PC-3 (cell line): ENCODE data around the gene COL1A2. TPM values are rescaled to one million over a fixed set of nuclear protein-coding genes. Genes with fewer than 3 reads are reported as not detected.
A peak's percentile ranks its signal among the peaks of the same experiment; 100 is the strongest.

Experiments
- ATAC-seq: fragments of 200-7000 bp; cut with Tn5 transposase; 2 replicates; pipeline ENCODE4 v1.9.1; 2020; ENCODE audit warnings: mild to moderate bottlenecking, moderate library complexity
- BruUV-seq: library from RNA; stranded (reverse); fragments of 400-500 nt; replicated peaks from 2 replicates; lab custom pipeline; 2021; lab: Mats Ljungman, UMichigan
- CTCF ChIA-PET: fragments of 300-600 bp; sonication (Branson Sonifier 250); formaldehyde crosslinking; loops from one replicate; lab custom pipeline; 2022; ENCODE audit warnings: antibody characterized with exemption; lab: Charles Lee
- POLR2A ChIA-PET: fragments of 300-600 bp; sonication (Branson Sonifier 250); formaldehyde crosslinking; loops from one replicate; lab custom pipeline; 2022; ENCODE audit warnings: antibody characterized with exemption; ENCODE audit not compliant: unreplicated experiment; lab: Charles Lee
- DNase-seq: peaks from one replicate; pipeline ENCODE4 v3.0.0-alpha.2; 2015
- H2AFZ ChIP-seq: fragments of 300-600 bp; sonication (generic); 2 replicates; pipeline ENCODE4 v1.6.0; 2016; ENCODE audit warnings: antibody characterized with exemption, low read length
- H3F3A ChIP-seq: fragments of 300-600 bp; sonication (generic); one replicate; pipeline ENCODE4 v1.6.0; 2017; ENCODE audit warnings: antibody characterized with exemption, low read length, control low read depth, mild to moderate bottlenecking; ENCODE audit not compliant: unreplicated experiment
- H3K27ac ChIP-seq: fragments of 300-600 bp; sonication (generic); 2 replicates; pipeline ENCODE4 v1.5.1; 2016; ENCODE audit warnings: mild to moderate bottlenecking, low read length
- H3K27me3 ChIP-seq: fragments of 300-600 bp; sonication (generic); 2 replicates; pipeline ENCODE4 v1.6.1; 2016; ENCODE audit warnings: low read length, mixed read lengths
- H3K36me3 ChIP-seq: fragments of 300-600 bp; sonication (generic); 2 replicates; pipeline ENCODE4 v1.6.1; 2016; ENCODE audit warnings: low read depth, mixed run types, low read length, mixed read lengths
- H3K4me1 ChIP-seq: fragments of 300-600 bp; sonication (generic); 2 replicates; pipeline ENCODE4 v1.5.1; 2016; ENCODE audit warnings: low read length; ENCODE audit not compliant: insufficient read depth
- H3K4me2 ChIP-seq: fragments of 300-600 bp; sonication (generic); 2 replicates; pipeline ENCODE4 v1.6.0; 2016; ENCODE audit warnings: low read length
- H3K4me3 ChIP-seq: fragments of 300-600 bp; sonication (generic); 2 replicates; pipeline ENCODE4 v1.5.1; 2016; ENCODE audit warnings: mild to moderate bottlenecking, low read length, mixed read lengths
- H3K79me2 ChIP-seq: fragments of 300-600 bp; sonication (generic); 2 replicates; pipeline ENCODE4 v1.6.1; 2017; ENCODE audit warnings: low read length, mixed read lengths
- H3K9ac ChIP-seq: fragments of 300-600 bp; sonication (generic); 2 replicates; pipeline ENCODE4 v1.6.0; 2016; ENCODE audit warnings: mild to moderate bottlenecking, low read length
- H3K9me2 ChIP-seq: fragments of 300-600 bp; sonication (generic); replicated peaks from 2 replicates; pipeline ENCODE4 v1.6.1; 2016; ENCODE audit warnings: mixed run types, low read length, mixed read lengths
- H3K9me3 ChIP-seq: fragments of 300-600 bp; sonication (generic); 2 replicates; pipeline ENCODE4 v1.6.1; 2016; ENCODE audit warnings: low read length, mixed read lengths
- H4K20me1 ChIP-seq: fragments of 300-600 bp; sonication (generic); 2 replicates; pipeline ENCODE4 v1.6.1; 2016; ENCODE audit warnings: low read length, mixed read lengths
- EZH2 ChIP-seq: fragments of 300-600 bp; sonication (generic); IDR thresholded peaks from one replicate; pipeline ENCODE4 v1.6.1; 2017; ENCODE audit warnings: antibody characterized with exemption, mild to moderate bottlenecking, low read length; ENCODE audit not compliant: unreplicated experiment
- EZH2phosphoT487 ChIP-seq: fragments of 300-600 bp; sonication (generic); IDR thresholded peaks from 2 replicates; pipeline ENCODE4 v1.6.1; 2018; ENCODE audit warnings: mild to moderate bottlenecking, antibody characterized with exemption, low read length, borderline replicate concordance
- intact Hi-C: fragments of 100-400 bp; cut with micrococcal nuclease; formaldehyde crosslinking; loops from 2 replicates; pipeline ENCODE4 v1.9.0; 2023
- total RNA-seq: library from RNA; depleted of rRNA; stranded (reverse); fragments of >200 nt; gene quantifications from 2 replicates; pipeline ENCODE4 v1.2.3, GENCODE V29; 2014
- TF ChIP-seq, protein P1 (sequence below): fragments of 300-600 bp; sonication (generic); conservative IDR thresholded peaks from 2 replicates; pipeline ENCODE4 v1.5.1; 2017; ENCODE audit warnings: antibody characterized with exemption, low read depth, mild to moderate bottlenecking, low read length

Gene COL1A2
- total RNA-seq, 1 experiment from 2014 or later, result not detected

GRCh38 chr7:94394109-94394436 is 622 bp upstream of the COL1A2 start:
- no peaks in the 10 kb centered on the region for H3K27me3 ChIP-seq
- no peaks in the 10 kb centered on the region for H3K4me1 ChIP-seq
- DNase-seq (no peak), ATAC-seq (no peak)
- H4K20me1 ChIP-seq, result no peaks in the 10 kb centered on the region
- H3K4me2 ChIP-seq, result no peak overlapping the region
- BruUV-seq, result no TSS peak
- POLR2A ChIA-PET, result no interaction called here
- H3K36me3 ChIP-seq, result no peaks in the 10 kb centered on the region
- H3K9me3 ChIP-seq, result no peaks in the 10 kb centered on the region
- TF ChIP-seq EZH2 (no peak), EZH2phosphoT487 (no peak)
- TF ChIP-seq, protein P1, sequence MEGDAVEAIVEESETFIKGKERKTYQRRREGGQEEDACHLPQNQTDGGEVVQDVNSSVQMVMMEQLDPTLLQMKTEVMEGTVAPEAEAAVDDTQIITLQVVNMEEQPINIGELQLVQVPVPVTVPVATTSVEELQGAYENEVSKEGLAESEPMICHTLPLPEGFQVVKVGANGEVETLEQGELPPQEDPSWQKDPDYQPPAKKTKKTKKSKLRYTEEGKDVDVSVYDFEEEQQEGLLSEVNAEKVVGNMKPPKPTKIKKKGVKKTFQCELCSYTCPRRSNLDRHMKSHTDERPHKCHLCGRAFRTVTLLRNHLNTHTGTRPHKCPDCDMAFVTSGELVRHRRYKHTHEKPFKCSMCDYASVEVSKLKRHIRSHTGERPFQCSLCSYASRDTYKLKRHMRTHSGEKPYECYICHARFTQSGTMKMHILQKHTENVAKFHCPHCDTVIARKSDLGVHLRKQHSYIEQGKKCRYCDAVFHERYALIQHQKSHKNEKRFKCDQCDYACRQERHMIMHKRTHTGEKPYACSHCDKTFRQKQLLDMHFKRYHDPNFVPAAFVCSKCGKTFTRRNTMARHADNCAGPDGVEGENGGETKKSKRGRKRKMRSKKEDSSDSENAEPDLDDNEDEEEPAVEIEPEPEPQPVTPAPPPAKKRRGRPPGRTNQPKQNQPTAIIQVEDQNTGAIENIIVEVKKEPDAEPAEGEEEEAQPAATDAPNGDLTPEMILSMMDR, result no peak
- no peaks in the 10 kb centered on the region for H3F3A ChIP-seq
- H2AFZ ChIP-seq, result no peak overlapping the region
- no peak overlapping the region for H3K4me3 ChIP-seq
- CTCF ChIA-PET, result interaction anchor here (1.3 to 2.2 kb wide), 2 partner anchors 93 to 105 kb away, joined by 3 to 32 read pairs; no protein-coding TSS in a partner anchor
- intact Hi-C loops, result no loop called here
- H3K27ac ChIP-seq, result no peak overlapping the region
- no peak overlapping the region for H3K9ac ChIP-seq
- no peaks in the 10 kb centered on the region for H3K79me2 ChIP-seq
- no peaks in the 10 kb centered on the region for H3K9me2 ChIP-seq

DNA sequence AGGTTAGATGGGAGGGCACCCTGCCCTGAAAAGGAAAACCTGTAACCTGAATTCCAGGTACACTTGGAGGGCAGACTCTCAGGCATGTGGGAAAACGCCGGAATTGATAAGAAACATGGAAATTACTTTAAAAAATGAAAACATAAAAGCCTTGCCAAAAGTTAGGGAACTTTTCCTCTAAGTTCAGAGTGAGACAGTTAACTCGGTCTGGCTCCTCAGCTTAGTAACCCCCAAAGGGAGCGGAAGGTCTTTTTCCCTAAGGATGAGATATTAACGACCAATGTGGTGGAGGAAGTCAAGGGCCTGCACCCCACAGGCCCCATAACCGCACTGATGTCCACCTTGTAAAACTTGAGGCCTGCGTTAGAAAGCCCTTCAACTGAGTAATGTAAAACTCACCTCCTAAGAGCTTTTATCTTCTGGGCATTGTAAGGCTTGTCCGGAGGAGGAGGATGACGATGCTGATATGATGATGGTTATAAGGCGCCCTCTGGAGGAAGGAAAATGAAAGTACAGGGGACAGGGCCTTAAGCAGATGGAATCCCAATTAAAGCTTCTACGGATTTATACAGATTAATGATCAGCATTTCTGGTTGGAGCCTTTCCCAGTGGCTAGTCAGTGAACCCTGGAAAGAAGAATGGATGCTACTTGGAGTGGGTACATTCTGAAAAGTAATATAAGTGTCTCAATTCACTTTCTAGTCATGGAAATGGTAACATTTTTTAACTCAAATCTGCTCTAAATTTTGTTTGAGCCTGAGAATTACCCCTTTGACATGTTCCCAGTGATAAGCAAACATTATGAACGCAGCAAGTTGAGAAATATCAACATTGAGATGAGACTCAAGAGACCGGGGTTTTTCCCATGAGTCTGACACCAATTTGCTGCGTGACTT is 694 bp downstream of the COL1A2 start:
- intact Hi-C loops, result loop anchor here (1.0 to 5.0 kb wide), 4 partner anchors 41 to 308 kb away; no protein-coding TSS in a partner anchor
- Histone ChIP-seq H2AFZ (peak overlapping the region; percentile 46), H3K4me2 (no peak overlapping the region), H3K27ac (no peak overlapping the region), H3K36me3 (no peaks in the 10 kb centered on the region), H3K79me2 (no peaks in the 10 kb centered on the region), H3K4me3 (no peak overlapping the region), H3K4me1 (peaks cover 2% of the 10 kb centered on the region; the same call in 1 of the 2 replicates), H3F3A (no peaks in the 10 kb centered on the region), H3K9me3 (no peaks in the 10 kb centered on the region), H3K9ac (no peak overlapping the region), H3K27me3 (no peaks in the 10 kb centered on the region), H4K20me1 (no peaks in the 10 kb centered on the region), H3K9me2 (no peaks in the 10 kb centered on the region)
- ChIA-PET CTCF (interaction anchor here (0.5 to 2.2 kb wide), 7 partner anchors 95 to 833 kb away, joined by 3 to 38 read pairs (median 5); partner anchors contain the start of gene GNG11), POLR2A (no interaction called here)
- ATAC-seq (peak; percentile 83), DNase-seq (peak; percentile 80)
- BruUV-seq, result no TSS peak
- TF ChIP-seq EZH2phosphoT487 (no peak), EZH2 (no peak)
- TF ChIP-seq, protein P1, result peak; percentile 89

GRCh38 chr7:94396037-94396431 is 1.3 kb downstream of the COL1A2 start:
- no TSS peak for BruUV-seq
- no peaks in the 10 kb centered on the region for H3K9me2 ChIP-seq

More at GRCh38 chr7:94396037-94396431, 1.3 kb downstream of the COL1A2 start:
- Histone ChIP-seq H3F3A (no peaks in the 10 kb centered on the region), H2AFZ (peak overlapping the region; percentile 46), H4K20me1 (no peaks in the 10 kb centered on the region), H3K36me3 (no peaks in the 10 kb centered on the region), H3K27ac (no peak overlapping the region), H3K4me2 (no peak overlapping the region), H3K27me3 (no peaks in the 10 kb centered on the region), H3K9me3 (no peaks in the 10 kb centered on the region), H3K4me1 (peaks cover 8% of the 10 kb centered on the region), H3K79me2 (no peaks in the 10 kb centered on the region), H3K9ac (no peak overlapping the region), H3K4me3 (no peak overlapping the region)
- ATAC-seq (no peak), DNase-seq (no peak)
- intact Hi-C loops, result loop anchor here (1.0 to 5.0 kb wide), 2 partner anchors 40 to 309 kb away; no protein-coding TSS in a partner anchor
- ChIA-PET CTCF (interaction anchor here (0.5 to 2.2 kb wide), 3 partner anchors 100 to 474 kb away, joined by 5 to 38 read pairs (median 32); partner anchors contain the start of gene GNG11), POLR2A (no interaction called here)
- TF ChIP-seq EZH2phosphoT487 (no peak), EZH2 (no peak)
- TF ChIP-seq, protein P1, result no peak
